ENCODE results near the gene IARS1. TPM values are rescaled to one million over a fixed set of nuclear protein-coding genes. Genes with fewer than 3 reads are reported as not detected.

IARS1 gene
- total RNA-seq, 1 donor from 2014 or later: 76.1 TPM

DNA sequence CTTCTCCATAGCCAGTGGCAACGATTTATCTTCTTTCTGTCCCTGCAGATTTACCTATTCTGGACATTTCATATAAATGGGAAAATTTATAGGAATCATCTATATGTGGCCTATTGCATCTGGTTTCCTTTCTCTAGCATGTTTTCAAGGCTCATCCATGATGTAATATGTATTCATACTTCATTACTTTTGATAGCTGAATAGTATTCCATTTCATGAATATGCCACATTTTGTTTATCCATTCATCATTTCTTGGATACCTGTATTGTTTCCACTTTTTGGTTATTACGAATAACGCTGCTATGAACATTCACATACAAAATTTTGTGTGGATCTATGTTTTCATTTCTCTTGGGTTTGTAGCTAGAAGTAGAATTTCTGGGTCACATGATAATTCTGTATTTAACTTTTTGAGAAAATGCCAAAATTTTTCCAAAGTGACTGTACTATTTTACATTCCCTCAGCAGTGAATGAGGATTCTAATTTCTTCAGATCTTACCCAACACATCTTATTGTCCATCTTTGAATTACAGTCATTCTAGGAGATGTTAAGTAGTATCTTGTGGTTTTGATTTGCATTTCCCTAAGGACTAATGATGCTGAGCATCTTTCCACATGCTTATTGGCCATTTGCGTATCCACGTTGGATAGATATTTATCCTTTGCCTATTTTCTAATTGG, 3.6 kb downstream of the IARS1 start:
- peaks cover 4% of the 10 kb centered on the region for H3K36me3 Mint-ChIP-seq (ENCODE audit: low read depth, unreplicated experiment)
- no peak overlapping the region for H3K4me3 Mint-ChIP-seq (ENCODE audit: unreplicated experiment)
- H3K4me1 Mint-ChIP-seq (ENCODE audit: unreplicated experiment): peaks cover 16% of the 10 kb centered on the region
- no peak for DNase-seq (ENCODE audit: low spot score)
- H3K27me3 Mint-ChIP-seq (ENCODE audit: unreplicated experiment): no peaks in the 10 kb centered on the region
- TF ChIP-seq, protein P1, sequence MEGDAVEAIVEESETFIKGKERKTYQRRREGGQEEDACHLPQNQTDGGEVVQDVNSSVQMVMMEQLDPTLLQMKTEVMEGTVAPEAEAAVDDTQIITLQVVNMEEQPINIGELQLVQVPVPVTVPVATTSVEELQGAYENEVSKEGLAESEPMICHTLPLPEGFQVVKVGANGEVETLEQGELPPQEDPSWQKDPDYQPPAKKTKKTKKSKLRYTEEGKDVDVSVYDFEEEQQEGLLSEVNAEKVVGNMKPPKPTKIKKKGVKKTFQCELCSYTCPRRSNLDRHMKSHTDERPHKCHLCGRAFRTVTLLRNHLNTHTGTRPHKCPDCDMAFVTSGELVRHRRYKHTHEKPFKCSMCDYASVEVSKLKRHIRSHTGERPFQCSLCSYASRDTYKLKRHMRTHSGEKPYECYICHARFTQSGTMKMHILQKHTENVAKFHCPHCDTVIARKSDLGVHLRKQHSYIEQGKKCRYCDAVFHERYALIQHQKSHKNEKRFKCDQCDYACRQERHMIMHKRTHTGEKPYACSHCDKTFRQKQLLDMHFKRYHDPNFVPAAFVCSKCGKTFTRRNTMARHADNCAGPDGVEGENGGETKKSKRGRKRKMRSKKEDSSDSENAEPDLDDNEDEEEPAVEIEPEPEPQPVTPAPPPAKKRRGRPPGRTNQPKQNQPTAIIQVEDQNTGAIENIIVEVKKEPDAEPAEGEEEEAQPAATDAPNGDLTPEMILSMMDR (IDR thresholded peaks at IDR 0.05; ENCODE audit: unreplicated experiment): no peak
- no peak overlapping the region for H3K27ac Mint-ChIP-seq (ENCODE audit: unreplicated experiment)
- no peaks in the 10 kb centered on the region for H3K9me3 Mint-ChIP-seq (ENCODE audit: unreplicated experiment)

GRCh38 chr9:92279302-92279701, 14.2 kb downstream of the IARS1 start:
- no peaks in the 10 kb centered on the region for H3K9me3 Mint-ChIP-seq (ENCODE audit: unreplicated experiment)
- H3K36me3 Mint-ChIP-seq (ENCODE audit: low read depth, unreplicated experiment): peaks cover 13% of the 10 kb centered on the region
- no peak for DNase-seq (ENCODE audit: low spot score)
- TF ChIP-seq, protein P1 (IDR thresholded peaks at IDR 0.05; ENCODE audit: unreplicated experiment): no peak
- H3K27ac Mint-ChIP-seq (ENCODE audit: unreplicated experiment): no peak overlapping the region
- H3K4me3 Mint-ChIP-seq (ENCODE audit: unreplicated experiment): no peak overlapping the region
- no peaks in the 10 kb centered on the region for H3K27me3 Mint-ChIP-seq (ENCODE audit: unreplicated experiment)
- H3K4me1 Mint-ChIP-seq (ENCODE audit: unreplicated experiment): peaks cover 28% of the 10 kb centered on the region

DNA sequence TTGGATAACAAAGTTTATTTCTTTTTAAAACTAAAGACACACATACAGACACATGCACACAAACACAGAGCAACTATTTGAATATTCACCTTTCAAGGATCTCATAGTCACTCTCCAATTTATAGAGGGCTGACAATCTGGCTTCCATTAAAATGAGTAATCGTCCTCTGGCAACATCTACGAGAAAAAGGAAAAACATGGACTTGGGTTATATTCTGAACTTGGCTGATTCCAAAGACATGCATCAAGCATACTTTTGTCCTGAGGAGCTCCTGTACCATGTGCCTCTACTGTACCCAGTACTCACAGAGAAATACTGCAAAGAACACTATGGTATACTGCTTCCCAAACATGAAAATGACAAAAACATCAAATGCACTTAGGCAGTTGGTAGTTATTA, 15.4 kb downstream of the IARS1 start:
- DNase-seq (ENCODE audit: low spot score): no peak
- TF ChIP-seq, protein P1 (IDR thresholded peaks at IDR 0.05; ENCODE audit: unreplicated experiment): no peak

GRCh38 chr9:92276331-92277032, 17.0 kb downstream of the IARS1 start:
- Mint-ChIP-seq H3K9me3 (ENCODE audit: unreplicated experiment) (no peaks in the 10 kb centered on the region), H3K4me3 (ENCODE audit: unreplicated experiment) (peak overlapping the region; percentile 52), H3K27ac (ENCODE audit: unreplicated experiment) (peak overlapping the region; percentile 92), H3K36me3 (ENCODE audit: low read depth, unreplicated experiment) (peaks cover 24% of the 10 kb centered on the region), H3K4me1 (ENCODE audit: unreplicated experiment) (peaks cover 28% of the 10 kb centered on the region), H3K27me3 (ENCODE audit: unreplicated experiment) (no peaks in the 10 kb centered on the region)
- TF ChIP-seq, protein P1 (IDR thresholded peaks at IDR 0.05; ENCODE audit: unreplicated experiment): no peak
- DNase-seq (ENCODE audit: low spot score): peak; percentile 19

More for the DNA sequence above, 15.4 kb downstream of the IARS1 start:
- H3K9me3 Mint-ChIP-seq (ENCODE audit: unreplicated experiment): no peaks in the 10 kb centered on the region
- H3K27me3 Mint-ChIP-seq (ENCODE audit: unreplicated experiment): no peaks in the 10 kb centered on the region
- H3K27ac Mint-ChIP-seq (ENCODE audit: unreplicated experiment): peak overlapping the region; percentile 27
- H3K36me3 Mint-ChIP-seq (ENCODE audit: low read depth, unreplicated experiment): peaks cover 19% of the 10 kb centered on the region
- H3K4me1 Mint-ChIP-seq (ENCODE audit: unreplicated experiment): peaks cover 28% of the 10 kb centered on the region
- H3K4me3 Mint-ChIP-seq (ENCODE audit: unreplicated experiment): no peak overlapping the region

DNA sequence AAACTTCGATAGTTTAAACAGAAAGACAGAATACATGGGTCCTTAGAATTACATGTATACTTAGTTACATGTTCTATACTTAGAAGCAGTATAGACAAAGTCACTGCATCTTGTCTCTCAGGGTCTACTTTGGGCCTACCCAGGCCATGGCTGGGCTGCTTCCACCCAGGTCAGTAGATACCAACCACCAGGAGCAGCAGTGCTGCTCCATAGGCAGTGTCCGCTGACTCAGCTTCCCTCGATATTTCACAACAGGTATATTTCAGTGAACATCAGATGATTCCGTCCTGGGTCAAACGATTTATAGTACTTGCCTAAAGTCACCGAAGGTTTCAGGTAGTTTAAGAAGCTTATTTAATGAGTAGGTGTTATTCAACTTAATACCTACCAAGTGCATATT, 18.0 kb downstream of the IARS1 start:
- Mint-ChIP-seq H3K4me1 (ENCODE audit: unreplicated experiment) (peaks cover 28% of the 10 kb centered on the region), H3K27ac (ENCODE audit: unreplicated experiment) (peak overlapping the region; percentile 92), H3K27me3 (ENCODE audit: unreplicated experiment) (no peaks in the 10 kb centered on the region), H3K9me3 (ENCODE audit: unreplicated experiment) (no peaks in the 10 kb centered on the region), H3K36me3 (ENCODE audit: low read depth, unreplicated experiment) (peaks cover 26% of the 10 kb centered on the region), H3K4me3 (ENCODE audit: unreplicated experiment) (no peak overlapping the region)
- TF ChIP-seq, protein P1 (IDR thresholded peaks at IDR 0.05; ENCODE audit: unreplicated experiment): no peak
- no peak for DNase-seq (ENCODE audit: low spot score)
